ENCODE measurements around the gene IDH3G.
"Not testable (repeated sequence)": the region's sequence is repeated elsewhere in the genome, so short reads cannot be mapped to it uniquely, and the experiment has no call there.

Gene IDH3G

DNA sequence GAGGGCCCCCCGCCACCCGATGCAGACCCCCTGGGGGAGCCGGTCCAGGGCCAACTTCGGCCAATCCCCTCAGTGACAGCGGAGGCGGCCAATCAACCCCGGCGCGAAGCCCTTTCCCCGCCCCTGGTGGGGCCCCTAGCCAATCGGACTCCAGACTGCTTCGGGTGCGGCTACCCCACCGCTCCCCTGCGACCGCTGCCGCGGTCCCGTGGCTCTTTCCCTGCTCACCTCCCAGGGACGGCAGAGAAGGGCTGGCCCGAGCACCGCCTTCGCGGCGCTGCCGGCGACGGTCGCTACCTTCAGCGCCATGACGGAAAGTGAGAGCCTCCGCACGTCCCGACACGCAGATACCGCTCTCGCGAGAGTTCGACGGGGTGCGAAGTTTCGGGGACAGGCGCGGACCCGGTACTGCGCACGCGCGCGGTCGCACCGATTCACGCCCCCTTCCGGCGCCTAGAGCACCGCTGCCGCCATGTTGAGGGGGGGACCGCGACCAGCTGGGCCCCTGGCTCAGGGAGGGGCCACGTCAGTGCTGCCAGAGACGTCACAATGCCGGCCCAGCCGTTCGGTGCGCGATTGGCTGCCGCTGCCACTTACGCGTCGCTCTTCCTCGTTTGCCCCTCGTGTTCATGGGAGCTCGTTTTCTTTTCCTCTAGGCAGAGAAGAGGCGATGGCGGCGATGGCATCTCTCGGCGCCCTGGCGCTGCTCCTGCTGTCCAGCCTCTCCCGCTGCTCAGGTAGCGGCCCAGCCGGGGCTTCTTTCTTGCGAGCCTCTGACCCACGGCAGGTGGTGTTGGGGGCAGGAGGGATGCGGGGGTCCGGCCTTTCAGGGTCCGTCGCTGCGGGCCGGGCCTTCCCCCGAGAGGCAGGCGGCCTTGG is at the start of gene IDH3G, which contains the start of gene SSR4:
TSS of gene IDH3G (minus strand) at position 358 of the 879 bp plus-strand sequence. CDS start at position 309, 49 bp downstream.
TSS of gene SSR4 (plus strand) at position 651 of the 879 bp plus-strand sequence. CDS start at position 671, 20 bp downstream.
- peak; percentile 79 to 83 for DNase-seq (ENCODE audit: extremely low read depth in 1 of 2, low read depth in 1 of 2)

GRCh38 chrX:153836921-153837320 is 42.7 kb upstream of the IDH3G start:
- no peak for DNase-seq (ENCODE audit: extremely low read depth in 1 of 2, low read depth in 1 of 2)

- no peak for DNase-seq (ENCODE audit: extremely low read depth in 1 of 2, low read depth in 1 of 2)
These were observed 38.6 kb upstream of the IDH3G start for GRCh38 chrX:153832728-153833127.

DNA sequence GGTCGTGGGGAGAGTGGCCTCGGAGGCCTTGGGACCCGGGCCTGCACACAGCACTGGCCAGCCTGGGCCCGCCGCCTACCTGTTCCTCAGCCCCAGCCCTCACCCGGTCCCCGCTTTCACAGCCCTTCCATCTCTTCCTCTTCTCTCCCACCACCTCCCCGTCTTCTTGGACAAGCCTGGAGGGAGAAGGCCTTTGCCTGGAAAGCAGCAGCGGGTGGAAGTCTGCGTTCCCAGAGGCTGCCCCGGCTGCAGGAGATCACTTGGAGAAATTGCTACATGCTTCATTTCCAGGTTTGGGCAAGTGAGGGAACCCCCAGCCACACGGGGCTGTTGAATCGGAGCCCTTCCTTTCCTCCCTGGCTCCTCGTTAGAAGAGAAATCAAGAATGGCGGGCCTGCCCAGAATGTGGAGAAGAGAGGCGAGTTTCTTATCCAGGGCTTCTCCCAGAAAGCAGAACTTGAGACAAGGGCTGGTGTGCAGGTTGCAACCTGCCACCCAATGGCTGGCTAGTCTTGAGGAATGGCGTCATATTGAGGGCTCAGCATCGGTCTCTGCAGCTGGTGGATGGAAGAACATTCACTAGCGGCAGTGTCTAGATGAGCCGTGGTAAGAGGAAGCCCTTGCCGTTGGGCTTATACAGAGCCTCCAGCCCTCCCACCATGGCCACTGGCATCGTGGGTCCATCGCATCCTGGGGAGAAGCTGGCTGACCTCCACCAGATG is 37.4 kb upstream of the IDH3G start:
- DNase-seq (ENCODE audit: extremely low read depth in 1 of 2, low read depth in 1 of 2): no peak

GRCh38 chrX:153830640-153831428 is 36.7 kb upstream of the IDH3G start:
- DNase-seq (ENCODE audit: extremely low read depth in 1 of 2, low read depth in 1 of 2): no peak

GRCh38 chrX:153829799-153830639 is 35.8 kb upstream of the IDH3G start, which contains the start of gene PDZD4:
Gene PDZD4 (minus strand): TSS chrX:153830544. CDS start chrX:153830298, 246 bp downstream.
- no peak for DNase-seq (ENCODE audit: extremely low read depth in 1 of 2, low read depth in 1 of 2)

DNA sequence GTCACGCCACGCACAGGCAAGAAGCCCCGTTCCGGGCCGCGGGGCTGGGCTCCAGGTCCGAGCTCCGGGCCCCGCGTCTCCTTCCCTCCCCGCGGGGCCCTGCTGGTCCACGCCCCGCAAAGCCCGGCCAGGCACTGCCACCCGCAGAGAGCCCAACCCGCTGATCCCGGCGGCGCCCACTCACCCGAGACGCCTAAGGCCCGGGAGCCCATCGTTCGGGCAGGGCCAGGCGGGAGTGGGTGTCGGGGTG is 35.3 kb upstream of the IDH3G start:
- DNase-seq (ENCODE audit: extremely low read depth in 1 of 2, low read depth in 1 of 2): no peak

GRCh38 chrX:153828723-153829548 is 34.8 kb upstream of the IDH3G start:
- no peak for DNase-seq (ENCODE audit: extremely low read depth in 1 of 2, low read depth in 1 of 2)

DNA sequence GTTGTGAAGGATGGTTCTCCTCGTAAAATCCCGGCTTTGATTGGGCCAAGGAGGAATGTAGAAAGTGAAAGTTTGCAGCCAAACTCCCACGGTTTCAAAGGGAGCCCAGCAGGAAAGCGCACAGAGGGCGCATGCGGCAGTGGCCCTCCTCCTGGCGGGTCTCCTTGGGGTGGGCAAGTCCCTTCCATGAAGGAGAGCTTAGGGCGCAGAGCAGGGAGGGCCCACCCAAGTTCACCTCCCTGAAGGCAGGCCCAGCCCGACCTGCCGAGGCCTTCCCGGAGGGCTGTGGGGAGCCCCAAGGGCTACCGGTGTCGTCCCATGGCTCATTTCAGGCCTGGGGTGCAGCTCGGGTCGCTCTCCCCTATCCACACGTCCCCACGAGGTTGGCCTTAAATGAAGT is 34.1 kb upstream of the IDH3G start:
- DNase-seq (ENCODE audit: extremely low read depth in 1 of 2, low read depth in 1 of 2): no peak

DNA sequence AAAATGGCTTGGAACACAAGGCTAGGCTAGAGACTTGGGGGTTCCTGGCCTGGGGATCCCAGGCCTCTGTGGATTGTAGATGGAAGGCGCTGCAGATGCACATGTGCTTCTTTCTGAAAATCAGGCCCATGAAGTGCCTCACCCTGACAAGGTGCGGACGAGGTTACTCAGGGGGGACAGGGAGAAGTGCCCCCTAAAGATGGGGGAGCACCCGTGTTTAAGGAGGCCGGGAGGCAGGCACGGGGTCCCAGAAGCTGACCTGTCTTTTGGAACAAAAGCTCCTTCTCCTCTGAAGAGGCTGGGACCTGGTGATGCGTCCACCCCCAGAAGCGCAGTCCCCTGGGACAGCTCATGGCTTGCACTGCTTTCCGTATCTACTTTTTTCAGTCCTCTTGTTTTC is 33.7 kb upstream of the IDH3G start:
- no peak for DNase-seq (ENCODE audit: extremely low read depth in 1 of 2, low read depth in 1 of 2)

GRCh38 chrX:153827016-153827415 is 32.8 kb upstream of the IDH3G start:
- DNase-seq (ENCODE audit: extremely low read depth in 1 of 2, low read depth in 1 of 2): no peak

DNA sequence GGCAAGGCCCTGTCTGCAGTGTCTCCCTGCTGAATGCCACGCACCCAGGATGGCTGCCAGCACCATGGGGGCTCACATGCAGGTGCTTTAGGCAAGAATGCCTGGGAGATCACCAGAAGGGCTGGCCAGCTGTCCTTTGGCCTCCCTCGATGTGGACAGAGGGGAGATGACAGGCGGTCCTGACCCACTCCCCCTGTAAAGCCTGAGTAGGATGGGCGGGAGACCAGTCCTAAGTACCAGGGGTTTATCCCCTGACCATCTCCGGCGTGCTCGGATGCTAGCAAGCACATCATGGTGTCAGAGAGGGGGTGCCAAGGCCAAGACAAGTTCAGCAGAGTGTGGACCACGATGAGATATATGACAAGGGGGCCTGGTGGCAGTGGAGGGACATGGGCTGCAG is 30.9 kb upstream of the IDH3G start:
- no peak for DNase-seq (ENCODE audit: extremely low read depth in 1 of 2, low read depth in 1 of 2)

DNA sequence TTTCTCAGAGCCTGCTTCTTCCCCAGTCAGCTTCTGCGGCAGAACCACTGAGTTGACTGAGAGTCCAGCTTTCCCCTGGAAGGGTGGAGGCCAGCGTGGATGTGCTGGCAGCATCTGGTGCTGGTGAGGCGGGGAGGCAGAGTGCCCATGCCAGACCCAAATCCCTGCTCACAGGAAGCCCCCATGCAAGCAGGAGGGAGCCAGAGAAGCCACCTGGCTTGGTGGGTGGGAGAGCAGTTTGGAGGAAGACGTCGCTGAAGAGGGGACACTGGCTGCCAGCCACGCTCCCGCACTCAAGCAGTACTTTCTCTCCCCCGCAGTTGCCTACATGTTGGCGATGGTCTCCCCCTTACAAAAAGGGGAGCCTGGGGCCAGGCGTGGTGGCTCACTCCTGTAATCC is 30.2 kb upstream of the IDH3G start:
- DNase-seq (ENCODE audit: extremely low read depth in 1 of 2, low read depth in 1 of 2): no peak

GRCh38 chrX:153821066-153821465 is 26.9 kb upstream of the IDH3G start:
- no peak for DNase-seq (ENCODE audit: extremely low read depth in 1 of 2, low read depth in 1 of 2)

DNA sequence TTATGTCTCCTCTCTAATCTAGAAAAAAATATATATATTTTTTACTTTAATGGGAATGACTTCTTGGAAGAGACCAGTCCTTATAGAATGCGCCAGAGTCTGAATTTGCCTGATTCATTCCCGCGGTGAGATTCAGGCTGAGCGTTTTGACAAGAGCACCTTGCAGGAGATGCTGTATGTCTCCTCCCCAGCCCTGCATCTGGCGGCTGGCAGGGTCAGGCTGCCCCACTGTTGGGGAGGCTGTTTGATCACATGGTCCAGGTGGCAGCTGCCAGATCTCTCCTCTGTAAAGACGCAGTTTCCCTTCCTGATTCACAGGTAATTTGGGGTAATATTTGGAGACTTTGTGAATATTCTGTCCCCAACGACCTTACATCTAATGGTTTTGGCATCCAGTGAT is 26.4 kb upstream of the IDH3G start:
- DNase-seq (ENCODE audit: extremely low read depth in 1 of 2, low read depth in 1 of 2): no peak

DNA sequence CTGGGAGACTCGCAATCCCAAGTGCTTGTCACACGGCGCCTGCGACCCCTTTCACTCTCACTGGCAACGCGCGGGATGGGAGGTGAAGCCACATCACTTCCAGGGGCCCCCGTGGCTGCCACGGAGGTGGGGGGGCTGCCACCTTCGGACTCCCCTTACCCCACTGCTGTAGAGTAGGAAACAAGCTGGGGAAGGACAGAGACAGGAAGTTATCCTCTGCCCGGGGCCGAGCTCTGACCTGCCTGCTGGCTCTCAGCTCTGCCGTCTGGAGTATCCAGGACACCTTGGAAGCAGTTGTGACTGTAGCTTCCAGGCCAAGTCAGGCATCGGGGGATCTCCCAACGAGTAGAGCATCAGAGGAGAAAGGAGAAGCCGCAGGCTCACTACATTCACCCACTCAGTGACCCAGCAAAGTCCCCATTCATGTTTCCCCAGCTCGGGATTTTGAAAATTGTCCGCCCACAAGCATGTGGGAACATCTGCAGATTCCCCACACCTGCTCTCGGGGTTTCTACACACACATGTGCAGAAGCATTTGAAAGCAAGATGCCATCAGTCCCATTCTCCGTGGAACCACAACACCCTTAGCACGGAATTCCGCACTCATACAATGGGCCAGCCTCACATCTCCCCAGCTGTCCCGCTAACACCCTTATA is 25.3 kb upstream of the IDH3G start:
- no peak for DNase-seq (ENCODE audit: extremely low read depth in 1 of 2, low read depth in 1 of 2)

DNA sequence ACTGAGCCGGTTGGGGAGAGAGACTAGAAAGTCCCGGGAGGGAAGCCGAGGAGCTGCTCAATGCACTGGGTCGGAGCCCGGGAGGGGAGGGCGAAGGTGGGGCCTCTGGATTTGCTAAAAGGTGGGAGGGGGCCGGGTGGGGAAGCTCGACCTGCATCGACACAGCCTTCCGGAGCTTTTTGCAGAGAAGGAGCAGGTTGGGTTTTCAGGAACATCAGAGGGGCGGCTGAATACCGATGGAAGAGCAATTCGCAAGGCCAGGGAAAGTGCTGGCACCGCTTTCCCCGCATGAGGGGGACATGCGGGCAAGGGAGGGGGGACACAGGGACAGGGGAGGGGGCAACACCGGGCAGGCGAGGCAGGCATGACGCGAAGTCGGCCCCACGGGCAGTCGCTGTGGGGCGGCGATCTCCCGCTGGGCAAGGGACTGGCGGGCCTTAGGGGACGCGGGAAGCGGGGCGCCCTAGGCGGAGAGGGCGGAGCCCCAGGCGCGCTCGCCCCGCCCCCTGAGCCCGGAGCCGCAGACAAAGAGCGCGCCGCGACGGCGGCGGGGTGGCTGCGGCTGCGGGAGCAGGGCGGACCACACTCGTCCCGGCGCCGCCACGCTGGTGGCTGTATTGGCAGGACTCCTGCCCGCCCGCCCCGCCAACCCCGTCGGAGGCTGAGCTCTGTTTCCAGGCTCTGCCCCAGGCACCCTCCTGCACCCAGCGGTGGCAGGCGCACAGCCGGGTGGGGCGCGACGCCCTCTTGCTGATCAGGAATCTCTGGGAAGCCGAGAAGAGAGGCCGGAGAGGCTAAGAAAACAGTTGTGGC is 24.6 kb upstream of the IDH3G start:
- DNase-seq (ENCODE audit: extremely low read depth in 1 of 2, low read depth in 1 of 2): peak in 1 of 2 donors; percentile 39

DNA sequence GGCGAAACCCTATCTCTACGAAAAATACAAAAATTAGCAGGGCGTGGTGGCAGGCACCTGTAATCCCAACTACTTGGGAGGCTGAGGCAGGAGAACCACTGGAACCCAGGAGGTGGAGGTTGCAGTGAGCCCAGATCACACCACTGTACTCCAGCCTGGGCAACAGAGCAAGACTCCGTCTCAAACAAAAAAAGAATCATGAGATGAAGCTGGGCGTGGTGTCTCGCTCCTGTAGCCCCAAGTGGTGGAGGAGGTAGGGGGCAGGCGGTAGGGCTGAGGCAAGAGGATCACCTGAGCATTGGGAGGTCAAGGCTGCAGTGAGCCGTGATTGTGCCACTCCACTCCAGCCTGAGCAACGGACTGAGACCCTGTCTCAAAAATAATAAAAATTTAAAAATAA is 23.9 kb upstream of the IDH3G start:
- DNase-seq (ENCODE audit: extremely low read depth in 1 of 2, low read depth in 1 of 2): not testable (repeated sequence)

All from activated CD8-positive, alpha-beta memory T cell treated with anti-CD3 and anti-CD28 coated beads for 1 hour (primary cell).